Left ventricle myocardium inferior (tissue), 1 donor: Measurements from ENCODE around the gene CLIC6. TPM values are rescaled to one million over a fixed set of nuclear protein-coding genes. Genes with fewer than 3 reads are reported as not detected.

Experiments used
- DNase-seq: peaks from one replicate; pipeline ENCODE4 v3.0.0-alpha.2; 2020
- H3K27ac ChIP-seq: fragments of 200-600 bp; replicated peaks from 2 replicates; pipeline ENCODE4 v1.8.0; 2021
- H3K27me3 ChIP-seq: fragments of 200-600 bp; 2 replicates; pipeline ENCODE4 v1.8.0; 2021; ENCODE audit warnings: low read depth
- H3K36me3 ChIP-seq: fragments of 200-600 bp; 2 replicates; pipeline ENCODE4 v1.8.0; 2021
- H3K4me1 ChIP-seq: fragments of 200-600 bp; 2 replicates; pipeline ENCODE4 v1.8.0; 2021
- H3K4me3 ChIP-seq: fragments of 200-600 bp; 2 replicates; pipeline ENCODE4 v1.8.0; 2021; ENCODE audit warnings: mild to moderate bottlenecking, moderate library complexity
- H3K9me3 ChIP-seq: fragments of 200-600 bp; replicated peaks from 2 replicates; pipeline ENCODE4 v1.8.0; 2021
- intact Hi-C: fragments of 100-400 bp; cut with micrococcal nuclease; formaldehyde crosslinking; loops from one replicate; pipeline ENCODE4 v1.11.0; 2022
- total RNA-seq: library from RNA; stranded (reverse); fragmentation: NEBNext Ultra II Directional; extraction: Animal tissue kit (Norgen Biotek cat#: 25700); gene quantifications from one replicate; pipeline ENCODE4 v1.2.1, GENCODE V29; 2021
- TF ChIP-seq, protein P1 (sequence below): fragments of 200-600 bp; IDR thresholded peaks from 2 replicates; pipeline ENCODE4 v1.8.0; 2021; ENCODE audit warnings: antibody characterized with exemption, mild to moderate bottlenecking, borderline replicate concordance
- donor health status: DM: no; HTN: yes; CAD: no; lungs with severe emphysema.

CLIC6 gene
- total RNA-seq, 1 donor from 2014 or later, result 11.2 TPM

DNA sequence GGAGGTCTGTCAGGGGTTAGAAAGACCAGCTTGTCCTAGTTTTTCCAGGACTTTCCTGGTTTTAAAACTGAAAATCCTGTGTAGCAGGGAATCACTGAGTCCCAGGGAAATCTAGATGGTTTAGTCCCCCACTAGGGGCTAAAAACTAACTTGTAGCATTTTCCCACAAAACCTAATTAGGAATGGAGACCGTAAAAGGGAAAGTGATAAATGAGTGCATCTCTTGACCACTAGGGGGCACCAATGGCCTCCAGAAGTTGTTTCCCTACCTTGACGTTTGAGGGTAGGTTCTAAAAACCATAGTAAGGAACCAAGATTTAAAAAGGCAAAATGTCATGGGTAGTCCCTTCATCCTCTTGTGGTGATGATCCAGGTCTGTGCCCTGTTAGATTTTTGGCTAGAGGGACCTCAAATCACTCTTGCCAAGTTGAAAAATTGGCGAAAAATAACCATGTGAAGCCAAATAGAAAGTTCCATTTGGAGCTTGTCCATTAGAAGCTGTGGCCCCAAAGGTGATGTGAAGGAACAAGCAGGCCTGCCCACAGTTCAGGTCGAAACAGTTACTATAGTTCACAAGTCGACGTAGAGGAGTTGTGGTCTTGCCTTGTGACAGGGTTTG is 24.5 kb downstream of the CLIC6 start:
- DNase-seq, result no peak
- intact Hi-C loops, result no loop called here
- TF ChIP-seq, protein P1, sequence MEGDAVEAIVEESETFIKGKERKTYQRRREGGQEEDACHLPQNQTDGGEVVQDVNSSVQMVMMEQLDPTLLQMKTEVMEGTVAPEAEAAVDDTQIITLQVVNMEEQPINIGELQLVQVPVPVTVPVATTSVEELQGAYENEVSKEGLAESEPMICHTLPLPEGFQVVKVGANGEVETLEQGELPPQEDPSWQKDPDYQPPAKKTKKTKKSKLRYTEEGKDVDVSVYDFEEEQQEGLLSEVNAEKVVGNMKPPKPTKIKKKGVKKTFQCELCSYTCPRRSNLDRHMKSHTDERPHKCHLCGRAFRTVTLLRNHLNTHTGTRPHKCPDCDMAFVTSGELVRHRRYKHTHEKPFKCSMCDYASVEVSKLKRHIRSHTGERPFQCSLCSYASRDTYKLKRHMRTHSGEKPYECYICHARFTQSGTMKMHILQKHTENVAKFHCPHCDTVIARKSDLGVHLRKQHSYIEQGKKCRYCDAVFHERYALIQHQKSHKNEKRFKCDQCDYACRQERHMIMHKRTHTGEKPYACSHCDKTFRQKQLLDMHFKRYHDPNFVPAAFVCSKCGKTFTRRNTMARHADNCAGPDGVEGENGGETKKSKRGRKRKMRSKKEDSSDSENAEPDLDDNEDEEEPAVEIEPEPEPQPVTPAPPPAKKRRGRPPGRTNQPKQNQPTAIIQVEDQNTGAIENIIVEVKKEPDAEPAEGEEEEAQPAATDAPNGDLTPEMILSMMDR, result peak; percentile 78

DNA sequence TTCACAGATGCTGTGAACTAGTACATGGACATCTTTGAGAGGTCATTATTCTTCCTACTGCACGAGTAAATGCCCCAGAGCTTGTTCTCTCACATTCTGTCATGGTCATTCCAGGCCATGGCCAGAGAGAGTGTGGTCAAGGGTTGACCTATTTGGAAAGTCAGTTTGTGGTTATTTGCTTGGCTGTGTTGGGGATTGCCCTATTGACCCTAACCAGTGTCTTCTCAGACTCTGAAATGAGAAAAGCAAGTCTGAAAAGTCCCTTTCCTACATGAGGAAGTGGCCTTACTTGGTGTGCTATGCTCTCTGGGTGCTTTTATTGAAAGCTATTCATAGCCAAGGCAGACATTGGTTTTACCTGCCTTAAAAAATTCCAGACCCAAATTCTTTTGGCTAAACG is 26.6 kb downstream of the CLIC6 start:
- Histone ChIP-seq H3K27ac (no peak overlapping the region), H3K4me1 (peaks cover 2% of the 10 kb centered on the region), H3K27me3 (no peaks in the 10 kb centered on the region), H3K9me3 (peaks cover 6% of the 10 kb centered on the region), H3K4me3 (no peak overlapping the region), H3K36me3 (no peaks in the 10 kb centered on the region)
- intact Hi-C loops, result no loop called here
- no peak for DNase-seq
- TF ChIP-seq, protein P1, result no peak

More for the DNA sequence above, 24.5 kb downstream of the CLIC6 start:
- no peaks in the 10 kb centered on the region for H3K36me3 ChIP-seq
- no peak overlapping the region for H3K4me3 ChIP-seq
- peaks cover 6% of the 10 kb centered on the region for H3K9me3 ChIP-seq
- H3K4me1 ChIP-seq, result peaks cover 10% of the 10 kb centered on the region
- H3K27ac ChIP-seq, result no peak overlapping the region
- no peaks in the 10 kb centered on the region for H3K27me3 ChIP-seq

DNA sequence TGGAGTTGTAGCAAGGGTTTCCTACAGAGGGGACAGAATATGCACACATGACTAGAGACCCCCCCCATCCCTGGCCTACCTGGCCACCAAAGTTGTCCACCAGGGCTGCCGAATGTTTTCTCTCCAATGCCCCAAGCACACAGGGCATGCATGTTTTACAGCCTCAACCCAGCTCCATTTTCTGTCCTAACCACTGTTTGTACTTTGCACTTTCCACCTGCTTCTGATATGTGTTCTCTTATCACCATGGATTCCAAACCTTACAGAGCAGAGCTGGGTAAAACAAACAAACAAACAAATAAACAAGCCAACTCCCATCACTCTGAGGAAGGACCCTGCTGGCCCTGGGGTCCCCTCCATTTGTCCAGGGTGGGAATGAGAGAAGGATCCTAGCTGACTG is 27.3 kb downstream of the CLIC6 start:
- Histone ChIP-seq H3K4me3 (no peak overlapping the region), H3K27me3 (no peaks in the 10 kb centered on the region), H3K9me3 (peaks cover 6% of the 10 kb centered on the region), H3K4me1 (no peaks in the 10 kb centered on the region), H3K27ac (no peak overlapping the region), H3K36me3 (no peaks in the 10 kb centered on the region)
- TF ChIP-seq, protein P1, result no peak
- DNase-seq, result no peak
- intact Hi-C loops, result no loop called here

DNA sequence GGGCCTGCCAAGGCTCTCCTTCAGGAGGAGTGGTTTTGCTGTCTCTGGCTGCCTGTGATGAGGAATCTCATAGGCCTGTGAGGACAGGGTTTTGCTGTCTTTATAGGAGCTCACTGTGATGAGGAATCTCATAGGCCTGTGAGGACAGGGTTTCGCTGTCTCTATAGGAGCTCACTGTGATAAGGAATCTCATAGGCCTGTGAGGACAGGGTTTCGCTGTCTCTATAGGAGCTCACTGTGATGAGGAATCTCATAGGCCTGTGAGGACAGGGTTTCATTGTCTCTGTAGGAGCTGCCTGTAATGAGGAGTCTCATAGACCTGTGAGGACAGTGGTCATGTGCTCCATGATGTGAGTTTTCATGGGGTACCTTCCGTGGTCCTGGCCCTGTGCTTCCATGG is 29.0 kb downstream of the CLIC6 start:
- intact Hi-C loops, result no loop called here
- no peaks in the 10 kb centered on the region for H3K27me3 ChIP-seq

DNA sequence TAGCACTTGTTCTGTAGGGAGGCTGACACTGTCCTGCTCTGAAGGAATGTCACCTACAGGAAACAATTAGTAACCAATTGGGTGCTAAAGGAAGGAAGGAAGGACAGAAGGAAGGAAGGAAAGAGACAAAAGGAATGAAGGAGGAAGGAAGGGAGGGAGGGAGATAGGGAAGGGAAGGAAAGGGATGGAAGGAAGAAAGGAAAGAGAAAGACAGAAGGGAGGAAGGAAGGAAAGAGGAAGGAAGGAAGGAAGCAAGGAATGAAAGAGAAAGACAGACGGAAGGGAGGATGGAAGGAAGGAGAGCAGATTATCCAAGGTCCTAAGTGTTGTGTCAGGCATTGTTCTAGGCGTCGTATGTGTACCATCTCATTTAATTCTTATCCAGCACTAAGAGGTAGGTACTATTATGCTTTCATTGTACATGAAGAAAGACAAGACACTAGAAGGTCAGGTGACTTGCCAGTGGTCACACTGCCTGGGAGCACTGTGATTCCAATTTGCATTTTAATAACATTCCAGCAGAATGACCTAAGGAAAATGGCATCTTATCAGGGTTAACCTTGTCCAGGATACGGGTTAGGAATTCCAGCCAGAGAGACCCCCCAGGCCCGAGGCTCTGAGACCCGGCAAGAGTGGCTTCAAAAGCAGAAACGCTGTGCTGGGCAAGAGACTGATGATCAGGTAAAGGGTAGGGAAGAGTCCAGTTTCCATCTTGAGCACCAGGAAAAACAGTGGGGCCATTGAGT is 29.6 kb downstream of the CLIC6 start:
- TF ChIP-seq, protein P1, result no peak
- intact Hi-C loops, result no loop called here
- peaks cover 6% of the 10 kb centered on the region for H3K9me3 ChIP-seq
- no peak for DNase-seq
- no peaks in the 10 kb centered on the region for H3K36me3 ChIP-seq
- no peak overlapping the region for H3K4me3 ChIP-seq
- H3K27me3 ChIP-seq, result no peaks in the 10 kb centered on the region
- H3K4me1 ChIP-seq, result no peaks in the 10 kb centered on the region
- H3K27ac ChIP-seq, result no peak overlapping the region

More for the DNA sequence above, 29.0 kb downstream of the CLIC6 start:
- DNase-seq, result no peak
- Histone ChIP-seq H3K9me3 (peaks cover 6% of the 10 kb centered on the region), H3K36me3 (no peaks in the 10 kb centered on the region), H3K4me1 (no peaks in the 10 kb centered on the region), H3K4me3 (no peak overlapping the region), H3K27ac (no peak overlapping the region)
- TF ChIP-seq, protein P1, result no peak
